GM12875 (cell line): ENCODE data around the gene SLC26A6.

Experiments used
- H3K4me3 ChIP-seq: one replicate; pipeline ENCODE4 v1.5.1; 2011; ENCODE audit warnings: low read depth, low read length, control low read depth
- CTCF ChIP-seq: IDR thresholded peaks from 2 replicates; pipeline ENCODE4 v1.5.1; 2011; ENCODE audit warnings: low read depth, mild to moderate bottlenecking, control low read depth, inconsistent platforms, low read length, moderate library complexity, borderline replicate concordance; ENCODE audit not compliant: insufficient read depth

SLC26A6 gene

GRCh38 chr3:48624767-48625166, 10.5 kb downstream of the SLC26A6 start:
- no peak overlapping the region for H3K4me3 ChIP-seq
- TF ChIP-seq CTCF: no peak

- TF ChIP-seq CTCF: no peak
Observed at GRCh38 chr3:48623851-48624547, 11.3 kb downstream of the SLC26A6 start.

GRCh38 chr3:48621461-48621869, 13.8 kb downstream of the SLC26A6 start, which contains the start of gene TMEM89:
Gene TMEM89, minus strand, starts transcription at chr3:48621769. Its CDS starts 13 bp downstream, at chr3:48621756.
- no peak for TF ChIP-seq CTCF
- H3K4me3 ChIP-seq: no peak within 1 kb of the TSS

More at GRCh38 chr3:48623851-48624547, 11.3 kb downstream of the SLC26A6 start:
- H3K4me3 ChIP-seq: no peak overlapping the region

- H3K4me3 ChIP-seq: no peak overlapping the region
- no peak for TF ChIP-seq CTCF
Observed at GRCh38 chr3:48619541-48620524, 15.4 kb downstream of the SLC26A6 start.

- TF ChIP-seq CTCF: no peak
- H3K4me3 ChIP-seq: no peak overlapping the region
Observed at GRCh38 chr3:48617559-48617958, 17.7 kb downstream of the SLC26A6 start.

GRCh38 chr3:48614044-48614443, 21.2 kb downstream of the SLC26A6 start:
- TF ChIP-seq CTCF: no peak
- no peak overlapping the region for H3K4me3 ChIP-seq

GRCh38 chr3:48612309-48612708, 23.0 kb downstream of the SLC26A6 start:
- no peak overlapping the region for H3K4me3 ChIP-seq
- no peak for TF ChIP-seq CTCF
